Liver (tissue), 9 donors: Measurements from ENCODE around the gene EIF4H. TPM values are rescaled to one million over a fixed set of nuclear protein-coding genes. Genes with fewer than 3 reads are reported as not detected.

Source experiments
- DNase-seq: peaks from one replicate; pipeline ENCODE4 v3.0.0-alpha.2; 2017; ENCODE audit warnings: low spot score
- H3K27ac ChIP-seq, 2 donors: one replicate each; pipeline ENCODE4 v1.7.0; 2013; ENCODE audit warnings: inconsistent platforms in 2 of 2, low read length in 2 of 2, control low read depth in 1 of 2, low read depth in 1 of 2, mild to moderate bottlenecking in 1 of 2
- H3K27me3 ChIP-seq, 4 donors: one replicate each; pipeline versions ENCODE4 v1.6.1 to v1.7.0; 2013; ENCODE audit warnings: low read length in 3 of 4, inconsistent platforms in 1 of 4, mild to moderate bottlenecking in 1 of 4, moderate library complexity in 1 of 4; ENCODE audit not compliant: control insufficient read depth in 4 of 4, insufficient read depth in 4 of 4
- H3K36me3 ChIP-seq, 4 donors: one replicate each; pipeline versions ENCODE4 v1.6.1 to v1.7.0; 2013; ENCODE audit warnings: low read length in 3 of 4, mild to moderate bottlenecking in 3 of 4, low read depth in 1 of 4, moderate library complexity in 1 of 4; ENCODE audit not compliant: control insufficient read depth in 4 of 4, insufficient read depth in 3 of 4
- H3K4me1 ChIP-seq, 4 donors: one replicate each; pipeline versions ENCODE4 v1.6.1 to v1.7.0; 2013; ENCODE audit warnings: low read length in 3 of 4, mild to moderate bottlenecking in 3 of 4, moderate library complexity in 1 of 4; ENCODE audit not compliant: control insufficient read depth in 4 of 4, insufficient read depth in 4 of 4
- H3K4me3 ChIP-seq, 3 donors: one replicate each; pipeline versions ENCODE4 v1.6.1 to v1.7.0; 2013; ENCODE audit warnings: low read length in 3 of 3, control low read depth in 1 of 3, low read depth in 1 of 3, mild to moderate bottlenecking in 1 of 3
- H3K9ac ChIP-seq, 2 donors: one replicate each; pipeline ENCODE4 v1.7.0; 2013; ENCODE audit warnings: low read length in 2 of 2, mild to moderate bottlenecking in 2 of 2, moderate library complexity in 2 of 2, control low read depth in 1 of 2, low read depth in 1 of 2
- H3K9me3 ChIP-seq, 4 donors: one replicate each; pipeline versions ENCODE4 v1.6.1 to v1.7.0; 2013; ENCODE audit warnings: low read length in 3 of 4; ENCODE audit not compliant: control insufficient read depth in 4 of 4
- EGR1 ChIP-seq, 2 donors: IDR thresholded peaks; 2 replicates each; pipeline ENCODE4 v1.6.1; 2016 to 2018; ENCODE audit warnings: antibody characterized with exemption in 2 of 2, low read depth in 2 of 2
- FOXA1 ChIP-seq: IDR thresholded peaks from 2 replicates; pipeline ENCODE4 v1.6.1; 2016; ENCODE audit warnings: antibody characterized with exemption
- FOXA2 ChIP-seq: IDR thresholded peaks from 2 replicates; pipeline ENCODE4 v1.6.1; 2016; ENCODE audit warnings: antibody characterized with exemption
- GABPA ChIP-seq, 2 donors: IDR thresholded peaks in 1 of 2; conservative IDR thresholded peaks in 1 of 2; 2 replicates each; pipeline ENCODE4 v1.6.1; 2016; ENCODE audit warnings: antibody characterized with exemption in 2 of 2, mild to moderate bottlenecking in 1 of 2, moderate library complexity in 1 of 2
- HNF4A ChIP-seq, 2 donors: conservative IDR thresholded peaks; 2 replicates each; pipeline ENCODE4 v1.6.1; 2016; ENCODE audit warnings: antibody characterized with exemption in 2 of 2, mild to moderate bottlenecking in 2 of 2
- HNF4G ChIP-seq: IDR thresholded peaks from 2 replicates; pipeline ENCODE4 v1.6.1; 2016; ENCODE audit warnings: antibody characterized with exemption
- JUND ChIP-seq, 2 donors: IDR thresholded peaks; 2 replicates each; pipeline ENCODE4 v1.6.1; 2016; ENCODE audit warnings: antibody characterized with exemption in 2 of 2
- NR2F2 ChIP-seq: IDR thresholded peaks from 2 replicates; pipeline ENCODE4 v1.6.1; 2016; ENCODE audit warnings: antibody characterized with exemption
- RAD21 ChIP-seq, 2 donors: IDR thresholded peaks; 2 replicates each; pipeline ENCODE4 v1.6.1; 2016; ENCODE audit warnings: antibody characterized with exemption in 2 of 2, mild to moderate bottlenecking in 2 of 2
- RXRA ChIP-seq, 2 donors: IDR thresholded peaks; 2 replicates each; pipeline ENCODE4 v1.6.1; 2017 to 2018; ENCODE audit warnings: antibody characterized with exemption in 2 of 2, mild to moderate bottlenecking in 1 of 2
- SP1 ChIP-seq: IDR thresholded peaks from 2 replicates; pipeline ENCODE4 v1.6.1; 2018; ENCODE audit warnings: antibody characterized with exemption, mild to moderate bottlenecking
- TAF1 ChIP-seq: conservative IDR thresholded peaks from 2 replicates; pipeline ENCODE4 v1.6.1; 2016; ENCODE audit warnings: antibody characterized with exemption, mild to moderate bottlenecking
- YY1 ChIP-seq: IDR thresholded peaks from 2 replicates; pipeline ENCODE4 v1.6.1; 2016; ENCODE audit warnings: antibody characterized with exemption, mild to moderate bottlenecking
- WGBS: extraction: QIAGEN DNeasy Blood & Tissue Kit; methylation state at CpG from one replicate; pipeline ENCODE4 v1.1.7; 2013; 5-methylcytosine and 5-hydroxymethylcytosine counted together
- polyA plus RNA-seq, 2 donors: library from polyadenylated mRNA; stranded (reverse) in 1 of 2; unstranded in 1 of 2; fragments of 200-250 nt in 1 of 2; fragments of >200 nt in 1 of 2; fragmentation: Nextera tagmentation in 1 of 2; extraction: Ambion mirVana in 1 of 2; gene quantifications; one replicate each; pipeline versions ENCODE4 v1.2.1 to v1.2.3, GENCODE V29; 2013 to 2015
- total RNA-seq, 2 donors: library from RNA; depleted of rRNA; stranded (reverse); fragments of >200 nt; gene quantifications; one replicate each; pipeline ENCODE4 v1.2.3, GENCODE V29; 2014
- TF ChIP-seq, protein P1 (sequence below): IDR thresholded peaks from 2 replicates; pipeline ENCODE4 v1.6.1; 2016; ENCODE audit warnings: antibody characterized with exemption
- TF ChIP-seq, protein P2 (sequence below): fragments of 150-350 bp; IDR thresholded peaks from 2 replicates; pipeline ENCODE4 v1.5.1; 2017; ENCODE audit warnings: improper control_type of control experiment, low read depth, low read length; ENCODE audit not compliant: missing input control
- TF ChIP-seq, protein P3 (sequence below): IDR thresholded peaks from 2 replicates; pipeline ENCODE4 v1.6.1; 2016; ENCODE audit warnings: antibody characterized with exemption, mild to moderate bottlenecking
- TF ChIP-seq, protein P4 (sequence below): IDR thresholded peaks from 2 replicates; pipeline ENCODE4 v1.6.1; 2016; ENCODE audit warnings: antibody characterized with exemption
- TF ChIP-seq, protein P5 (sequence below): IDR thresholded peaks from 2 replicates; pipeline ENCODE4 v1.6.1; 2016; ENCODE audit warnings: antibody characterized with exemption
- donor health status: healthy.
- donor health status: healthy.
- donor health status: healthy.
- donor health status: healthy.
- donor health status: healthy.

The EIF4H gene
- total and polyA plus RNA-seq, 4 donors = 81.6 to 166 (median 152) TPM

DNA sequence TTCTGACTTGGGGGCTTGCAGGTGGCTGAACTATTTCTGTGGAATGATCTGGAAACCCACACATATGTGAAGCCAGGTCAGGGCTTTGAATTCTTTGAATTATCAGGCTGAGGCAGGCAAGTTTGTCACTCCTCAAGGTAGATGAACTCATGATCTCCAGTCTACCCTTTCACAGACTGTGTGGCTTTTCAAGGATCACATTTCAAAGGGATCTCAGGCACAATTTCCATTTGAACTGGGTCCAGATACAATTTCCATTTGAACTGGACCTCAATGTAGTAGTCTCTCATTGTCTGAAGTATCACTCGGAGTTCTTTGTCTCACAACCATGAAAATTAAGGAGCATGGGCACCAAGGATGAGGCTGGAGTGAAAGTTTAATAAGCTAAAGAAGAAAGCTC, 25.7 kb upstream of the EIF4H start (continued):
- TF ChIP-seq YY1 (no peak), JUND (IDR thresholded peaks at IDR 0.05) (no peak), SP1 (no peak), FOXA2 (no peak)

DNA sequence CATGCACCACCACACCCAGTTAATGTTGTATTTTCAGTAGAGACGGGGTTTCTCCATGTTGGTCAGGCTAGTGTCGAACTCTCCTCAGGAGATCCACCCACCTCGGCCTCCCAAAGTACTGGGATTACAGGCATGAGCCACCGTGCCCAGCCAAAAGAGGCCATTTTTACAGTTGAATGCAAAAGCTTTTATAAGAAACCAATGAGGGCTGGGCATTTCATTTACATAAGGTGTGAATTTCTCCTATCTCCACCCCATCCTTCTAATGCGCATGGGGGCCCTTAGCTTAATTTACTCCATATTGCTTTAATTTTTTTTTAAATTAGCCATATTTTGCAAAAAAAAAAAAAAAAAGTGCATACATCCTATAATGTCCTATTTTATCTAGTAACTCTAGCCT, 25.1 kb upstream of the EIF4H start:
- H3K4me1 ChIP-seq = no peaks in the 10 kb centered on the region
- WGBS = 99% methylated on average over 5 of the region's 5 CpGs
- no peaks in the 10 kb centered on the region for H3K27me3 ChIP-seq
- no peak for DNase-seq
- H3K9ac ChIP-seq = no peak overlapping the region
- TF ChIP-seq, protein P1, sequence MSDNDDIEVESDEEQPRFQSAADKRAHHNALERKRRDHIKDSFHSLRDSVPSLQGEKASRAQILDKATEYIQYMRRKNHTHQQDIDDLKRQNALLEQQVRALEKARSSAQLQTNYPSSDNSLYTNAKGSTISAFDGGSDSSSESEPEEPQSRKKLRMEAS = no peak
- TF ChIP-seq, protein P2, sequence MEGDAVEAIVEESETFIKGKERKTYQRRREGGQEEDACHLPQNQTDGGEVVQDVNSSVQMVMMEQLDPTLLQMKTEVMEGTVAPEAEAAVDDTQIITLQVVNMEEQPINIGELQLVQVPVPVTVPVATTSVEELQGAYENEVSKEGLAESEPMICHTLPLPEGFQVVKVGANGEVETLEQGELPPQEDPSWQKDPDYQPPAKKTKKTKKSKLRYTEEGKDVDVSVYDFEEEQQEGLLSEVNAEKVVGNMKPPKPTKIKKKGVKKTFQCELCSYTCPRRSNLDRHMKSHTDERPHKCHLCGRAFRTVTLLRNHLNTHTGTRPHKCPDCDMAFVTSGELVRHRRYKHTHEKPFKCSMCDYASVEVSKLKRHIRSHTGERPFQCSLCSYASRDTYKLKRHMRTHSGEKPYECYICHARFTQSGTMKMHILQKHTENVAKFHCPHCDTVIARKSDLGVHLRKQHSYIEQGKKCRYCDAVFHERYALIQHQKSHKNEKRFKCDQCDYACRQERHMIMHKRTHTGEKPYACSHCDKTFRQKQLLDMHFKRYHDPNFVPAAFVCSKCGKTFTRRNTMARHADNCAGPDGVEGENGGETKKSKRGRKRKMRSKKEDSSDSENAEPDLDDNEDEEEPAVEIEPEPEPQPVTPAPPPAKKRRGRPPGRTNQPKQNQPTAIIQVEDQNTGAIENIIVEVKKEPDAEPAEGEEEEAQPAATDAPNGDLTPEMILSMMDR = no peak
- TF ChIP-seq, protein P3, sequence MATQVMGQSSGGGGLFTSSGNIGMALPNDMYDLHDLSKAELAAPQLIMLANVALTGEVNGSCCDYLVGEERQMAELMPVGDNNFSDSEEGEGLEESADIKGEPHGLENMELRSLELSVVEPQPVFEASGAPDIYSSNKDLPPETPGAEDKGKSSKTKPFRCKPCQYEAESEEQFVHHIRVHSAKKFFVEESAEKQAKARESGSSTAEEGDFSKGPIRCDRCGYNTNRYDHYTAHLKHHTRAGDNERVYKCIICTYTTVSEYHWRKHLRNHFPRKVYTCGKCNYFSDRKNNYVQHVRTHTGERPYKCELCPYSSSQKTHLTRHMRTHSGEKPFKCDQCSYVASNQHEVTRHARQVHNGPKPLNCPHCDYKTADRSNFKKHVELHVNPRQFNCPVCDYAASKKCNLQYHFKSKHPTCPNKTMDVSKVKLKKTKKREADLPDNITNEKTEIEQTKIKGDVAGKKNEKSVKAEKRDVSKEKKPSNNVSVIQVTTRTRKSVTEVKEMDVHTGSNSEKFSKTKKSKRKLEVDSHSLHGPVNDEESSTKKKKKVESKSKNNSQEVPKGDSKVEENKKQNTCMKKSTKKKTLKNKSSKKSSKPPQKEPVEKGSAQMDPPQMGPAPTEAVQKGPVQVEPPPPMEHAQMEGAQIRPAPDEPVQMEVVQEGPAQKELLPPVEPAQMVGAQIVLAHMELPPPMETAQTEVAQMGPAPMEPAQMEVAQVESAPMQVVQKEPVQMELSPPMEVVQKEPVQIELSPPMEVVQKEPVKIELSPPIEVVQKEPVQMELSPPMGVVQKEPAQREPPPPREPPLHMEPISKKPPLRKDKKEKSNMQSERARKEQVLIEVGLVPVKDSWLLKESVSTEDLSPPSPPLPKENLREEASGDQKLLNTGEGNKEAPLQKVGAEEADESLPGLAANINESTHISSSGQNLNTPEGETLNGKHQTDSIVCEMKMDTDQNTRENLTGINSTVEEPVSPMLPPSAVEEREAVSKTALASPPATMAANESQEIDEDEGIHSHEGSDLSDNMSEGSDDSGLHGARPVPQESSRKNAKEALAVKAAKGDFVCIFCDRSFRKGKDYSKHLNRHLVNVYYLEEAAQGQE = no peak
- TF ChIP-seq RXRA (IDR thresholded peaks at IDR 0.05) (no peak), RAD21 (IDR thresholded peaks at IDR 0.05) (no peak), HNF4G (no peak), TAF1 (no peak), EGR1 (IDR thresholded peaks at IDR 0.05; ENCODE audit: low read depth in 2 of 2) (no peak), FOXA2 (no peak), FOXA1 (no peak), JUND (IDR thresholded peaks at IDR 0.05) (no peak), NR2F2 (no peak), YY1 (no peak), HNF4A (conservative IDR thresholded peaks at IDR 0.05) (no peak), GABPA (IDR thresholded peaks at IDR 0.05 in 1 of 2, conservative IDR thresholded peaks at IDR 0.05 in 1 of 2) (no peak)
- TF ChIP-seq, protein P4, sequence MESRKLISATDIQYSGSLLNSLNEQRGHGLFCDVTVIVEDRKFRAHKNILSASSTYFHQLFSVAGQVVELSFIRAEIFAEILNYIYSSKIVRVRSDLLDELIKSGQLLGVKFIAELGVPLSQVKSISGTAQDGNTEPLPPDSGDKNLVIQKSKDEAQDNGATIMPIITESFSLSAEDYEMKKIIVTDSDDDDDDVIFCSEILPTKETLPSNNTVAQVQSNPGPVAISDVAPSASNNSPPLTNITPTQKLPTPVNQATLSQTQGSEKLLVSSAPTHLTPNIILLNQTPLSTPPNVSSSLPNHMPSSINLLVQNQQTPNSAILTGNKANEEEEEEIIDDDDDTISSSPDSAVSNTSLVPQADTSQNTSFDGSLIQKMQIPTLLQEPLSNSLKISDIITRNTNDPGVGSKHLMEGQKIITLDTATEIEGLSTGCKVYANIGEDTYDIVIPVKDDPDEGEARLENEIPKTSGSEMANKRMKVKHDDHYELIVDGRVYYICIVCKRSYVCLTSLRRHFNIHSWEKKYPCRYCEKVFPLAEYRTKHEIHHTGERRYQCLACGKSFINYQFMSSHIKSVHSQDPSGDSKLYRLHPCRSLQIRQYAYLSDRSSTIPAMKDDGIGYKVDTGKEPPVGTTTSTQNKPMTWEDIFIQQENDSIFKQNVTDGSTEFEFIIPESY = no peak
- TF ChIP-seq, protein P5, sequence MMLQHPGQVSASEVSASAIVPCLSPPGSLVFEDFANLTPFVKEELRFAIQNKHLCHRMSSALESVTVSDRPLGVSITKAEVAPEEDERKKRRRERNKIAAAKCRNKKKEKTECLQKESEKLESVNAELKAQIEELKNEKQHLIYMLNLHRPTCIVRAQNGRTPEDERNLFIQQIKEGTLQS = no peak
- no peaks in the 10 kb centered on the region for H3K9me3 ChIP-seq
- H3K4me3 ChIP-seq = no peak overlapping the region
- no peaks in the 10 kb centered on the region for H3K36me3 ChIP-seq
- H3K27ac ChIP-seq = no peak overlapping the region
